IPS-18a (cell line): ENCODE results near the gene ZNF70.
A peak's percentile ranks its signal among the peaks of the same experiment; 100 is the strongest.

Source experiments
- H3K27ac ChIP-seq: one replicate; pipeline ENCODE4 v1.5.1; 2013; ENCODE audit warnings: low read length
- H3K27me3 ChIP-seq: one replicate; pipeline ENCODE4 v1.6.1; 2013; ENCODE audit warnings: mild to moderate bottlenecking, low read length; ENCODE audit not compliant: control insufficient read depth, insufficient read depth
- H3K36me3 ChIP-seq: one replicate; pipeline ENCODE4 v1.6.1; 2013; ENCODE audit warnings: low read depth, low read length; ENCODE audit not compliant: control insufficient read depth
- H3K4me1 ChIP-seq: one replicate; pipeline ENCODE4 v1.6.1; 2013; ENCODE audit warnings: low read depth, low read length; ENCODE audit not compliant: control insufficient read depth
- H3K4me3 ChIP-seq: one replicate; pipeline ENCODE4 v1.5.1; 2013; ENCODE audit warnings: low read length
- H3K9ac ChIP-seq: one replicate; pipeline ENCODE4 v1.6.1; 2013; ENCODE audit warnings: mild to moderate bottlenecking, low read length, moderate library complexity
- H3K9me3 ChIP-seq: one replicate; pipeline ENCODE4 v1.6.1; 2013; ENCODE audit warnings: low read depth, low read length; ENCODE audit not compliant: control insufficient read depth

The ZNF70 gene

GRCh38 chr22:23753385-23753784, 2.5 kb upstream of the ZNF70 start:
- Histone ChIP-seq H3K4me1 (no peaks in the 10 kb centered on the region), H3K4me3 (no peak overlapping the region), H3K9me3 (no peaks in the 10 kb centered on the region), H3K27me3 (no peaks in the 10 kb centered on the region), H3K36me3 (no peaks in the 10 kb centered on the region), H3K27ac (no peak overlapping the region), H3K9ac (no peak overlapping the region)

GRCh38 chr22:23752750-23753149, 1.8 kb upstream of the ZNF70 start:
- no peak overlapping the region for H3K4me3 ChIP-seq

GRCh38 chr22:23752090-23752691, 1.3 kb upstream of the ZNF70 start:
- Histone ChIP-seq H3K9ac (no peak overlapping the region), H3K9me3 (no peaks in the 10 kb centered on the region), H3K27me3 (no peaks in the 10 kb centered on the region), H3K4me1 (no peaks in the 10 kb centered on the region), H3K27ac (no peak overlapping the region), H3K4me3 (peak overlapping the region; percentile 90), H3K36me3 (no peaks in the 10 kb centered on the region)

More at GRCh38 chr22:23752750-23753149, 1.8 kb upstream of the ZNF70 start:
- H3K27me3 ChIP-seq = no peaks in the 10 kb centered on the region
- no peak overlapping the region for H3K27ac ChIP-seq
- H3K9ac ChIP-seq = no peak overlapping the region
- H3K4me1 ChIP-seq = no peaks in the 10 kb centered on the region
- H3K9me3 ChIP-seq = no peaks in the 10 kb centered on the region
- no peaks in the 10 kb centered on the region for H3K36me3 ChIP-seq

DNA sequence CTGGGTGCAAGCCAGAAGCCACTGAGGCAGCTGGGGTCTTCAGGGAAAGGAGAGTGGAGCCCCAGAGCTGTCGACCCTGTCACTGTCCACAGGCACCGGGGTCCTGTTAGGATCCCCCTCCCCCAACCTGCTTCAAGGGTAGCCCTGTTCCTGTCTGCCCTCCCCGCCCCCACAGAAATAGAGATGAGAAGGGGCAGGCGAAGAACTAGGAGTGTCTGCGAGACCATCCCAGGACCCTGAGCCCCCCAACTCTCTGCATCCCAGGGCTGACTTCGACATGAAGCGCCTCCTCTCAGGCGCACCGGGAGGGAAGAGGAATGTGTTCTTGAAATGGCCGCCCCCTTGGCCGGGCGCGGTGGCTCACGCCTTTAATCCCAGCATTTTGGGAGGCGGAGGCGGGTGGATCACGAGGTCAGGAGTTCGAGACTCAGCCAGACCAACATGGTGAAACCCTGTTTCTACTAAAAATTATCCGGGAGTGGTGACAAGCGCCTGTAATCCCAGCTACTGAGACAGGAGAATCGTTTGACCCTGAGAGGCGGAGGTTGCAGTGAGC, 607 bp upstream of the ZNF70 start:
- H3K27ac ChIP-seq = peak overlapping the region; percentile 82
- no peaks in the 10 kb centered on the region for H3K27me3 ChIP-seq
- peak overlapping the region; percentile 86 for H3K9ac ChIP-seq
- no peaks in the 10 kb centered on the region for H3K9me3 ChIP-seq
- peak overlapping the region; percentile 90 for H3K4me3 ChIP-seq
- no peaks in the 10 kb centered on the region for H3K36me3 ChIP-seq
- no peaks in the 10 kb centered on the region for H3K4me1 ChIP-seq

DNA sequence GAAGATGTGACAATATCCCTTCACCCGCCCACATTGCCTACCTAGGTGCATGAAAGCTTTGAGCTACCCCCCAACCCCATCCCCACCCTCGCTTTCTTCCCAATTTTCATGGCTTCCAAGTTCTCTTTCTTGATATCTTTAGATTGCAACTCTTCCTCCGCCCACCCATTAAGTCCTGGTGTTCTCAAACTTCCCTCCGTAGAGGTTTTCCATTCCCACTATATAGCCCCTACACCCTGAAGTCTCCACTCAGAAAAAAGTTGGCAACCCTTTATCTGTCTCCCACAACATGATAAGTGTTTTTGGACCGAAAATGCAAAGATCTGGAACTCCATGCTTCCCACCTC, 572 bp downstream of the ZNF70 start:
- H3K36me3 ChIP-seq = no peaks in the 10 kb centered on the region
- H3K27ac ChIP-seq = no peak overlapping the region
- peak overlapping the region; percentile 82 for H3K4me3 ChIP-seq
- H3K4me1 ChIP-seq = no peaks in the 10 kb centered on the region
- H3K27me3 ChIP-seq = no peaks in the 10 kb centered on the region
- no peaks in the 10 kb centered on the region for H3K9me3 ChIP-seq
- peak overlapping the region; percentile 54 for H3K9ac ChIP-seq

- H3K27ac ChIP-seq = no peak overlapping the region
- H3K4me1 ChIP-seq = no peaks in the 10 kb centered on the region
- peak overlapping the region; percentile 82 for H3K4me3 ChIP-seq
Observed at GRCh38 chr22:23749841-23750301, 1.0 kb downstream of the ZNF70 start.

GRCh38 chr22:23745791-23746190, 5.1 kb downstream of the ZNF70 start:
- no peaks in the 10 kb centered on the region for H3K4me1 ChIP-seq
- H3K36me3 ChIP-seq = peaks cover 16% of the 10 kb centered on the region
- no peaks in the 10 kb centered on the region for H3K27me3 ChIP-seq
- no peak overlapping the region for H3K4me3 ChIP-seq
- no peak overlapping the region for H3K9ac ChIP-seq
- H3K9me3 ChIP-seq = no peaks in the 10 kb centered on the region
- no peak overlapping the region for H3K27ac ChIP-seq

More at GRCh38 chr22:23749841-23750301, 1.0 kb downstream of the ZNF70 start:
- Histone ChIP-seq H3K36me3 (peaks cover under 1% of the 10 kb centered on the region), H3K9ac (no peak overlapping the region), H3K9me3 (no peaks in the 10 kb centered on the region), H3K27me3 (no peaks in the 10 kb centered on the region)

- Histone ChIP-seq H3K4me1 (no peaks in the 10 kb centered on the region), H3K27me3 (no peaks in the 10 kb centered on the region), H3K9me3 (no peaks in the 10 kb centered on the region), H3K4me3 (no peak overlapping the region), H3K9ac (no peak overlapping the region), H3K27ac (no peak overlapping the region), H3K36me3 (peaks cover 16% of the 10 kb centered on the region)
Observed at GRCh38 chr22:23744485-23744884, 6.4 kb downstream of the ZNF70 start.

DNA sequence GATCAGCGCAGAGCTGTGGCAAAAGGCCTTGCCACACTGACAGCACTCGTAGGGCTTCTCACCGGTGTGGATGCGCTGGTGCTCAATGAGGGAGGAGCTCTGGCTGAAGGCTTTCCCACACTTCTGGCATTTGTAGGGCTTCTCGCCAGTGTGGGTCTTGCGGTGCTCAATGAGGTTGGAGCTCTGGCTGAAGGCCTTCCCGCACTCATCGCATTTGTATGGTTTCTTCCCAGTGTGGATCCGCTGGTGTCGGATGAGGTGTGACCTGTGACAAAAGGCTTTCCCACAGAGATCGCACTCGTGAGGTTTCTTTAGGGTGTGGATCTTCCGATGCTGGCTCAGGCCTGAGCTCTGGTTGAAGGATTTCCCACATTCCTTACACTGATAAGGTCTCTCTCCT, 6.9 kb downstream of the ZNF70 start:
- no peaks in the 10 kb centered on the region for H3K27me3 ChIP-seq
- H3K36me3 ChIP-seq = peaks cover 16% of the 10 kb centered on the region
- no peaks in the 10 kb centered on the region for H3K9me3 ChIP-seq
- no peak overlapping the region for H3K27ac ChIP-seq
- no peak overlapping the region for H3K4me3 ChIP-seq
- no peak overlapping the region for H3K9ac ChIP-seq
- no peaks in the 10 kb centered on the region for H3K4me1 ChIP-seq

- no peak overlapping the region for H3K27ac ChIP-seq
- H3K9ac ChIP-seq = no peak overlapping the region
Observed at GRCh38 chr22:23743303-23743705, 7.6 kb downstream of the ZNF70 start.

GRCh38 chr22:23742505-23743264, 8.2 kb downstream of the ZNF70 start:
- Histone ChIP-seq H3K4me1 (no peaks in the 10 kb centered on the region), H3K9me3 (no peaks in the 10 kb centered on the region), H3K27ac (no peak overlapping the region), H3K27me3 (no peaks in the 10 kb centered on the region), H3K4me3 (no peak overlapping the region), H3K36me3 (peaks cover 16% of the 10 kb centered on the region), H3K9ac (no peak overlapping the region)

More at GRCh38 chr22:23743303-23743705, 7.6 kb downstream of the ZNF70 start:
- H3K4me3 ChIP-seq = no peak overlapping the region
- H3K4me1 ChIP-seq = no peaks in the 10 kb centered on the region
- peaks cover 16% of the 10 kb centered on the region for H3K36me3 ChIP-seq
- no peaks in the 10 kb centered on the region for H3K27me3 ChIP-seq
- H3K9me3 ChIP-seq = no peaks in the 10 kb centered on the region
